NCI-H510A (cell line): Measurements from ENCODE around the gene OGT.

ENCODE experiments used
- DNase-seq: peaks from one replicate; lab custom pipeline; 2025; lab: John Stamatoyannopoulos, UW

The OGT gene

GRCh38 chrX:71622576-71623450 is 89.9 kb downstream of the OGT start:
- peak; percentile 64 for DNase-seq

GRCh38 chrX:71623714-71624113 is 90.8 kb downstream of the OGT start:
- no peak for DNase-seq

- DNase-seq, result no peak
Measured at GRCh38 chrX:71625471-71625870, 92.6 kb downstream of the OGT start.
